ENCODE measurements around the gene PLEKHH2.

DNA sequence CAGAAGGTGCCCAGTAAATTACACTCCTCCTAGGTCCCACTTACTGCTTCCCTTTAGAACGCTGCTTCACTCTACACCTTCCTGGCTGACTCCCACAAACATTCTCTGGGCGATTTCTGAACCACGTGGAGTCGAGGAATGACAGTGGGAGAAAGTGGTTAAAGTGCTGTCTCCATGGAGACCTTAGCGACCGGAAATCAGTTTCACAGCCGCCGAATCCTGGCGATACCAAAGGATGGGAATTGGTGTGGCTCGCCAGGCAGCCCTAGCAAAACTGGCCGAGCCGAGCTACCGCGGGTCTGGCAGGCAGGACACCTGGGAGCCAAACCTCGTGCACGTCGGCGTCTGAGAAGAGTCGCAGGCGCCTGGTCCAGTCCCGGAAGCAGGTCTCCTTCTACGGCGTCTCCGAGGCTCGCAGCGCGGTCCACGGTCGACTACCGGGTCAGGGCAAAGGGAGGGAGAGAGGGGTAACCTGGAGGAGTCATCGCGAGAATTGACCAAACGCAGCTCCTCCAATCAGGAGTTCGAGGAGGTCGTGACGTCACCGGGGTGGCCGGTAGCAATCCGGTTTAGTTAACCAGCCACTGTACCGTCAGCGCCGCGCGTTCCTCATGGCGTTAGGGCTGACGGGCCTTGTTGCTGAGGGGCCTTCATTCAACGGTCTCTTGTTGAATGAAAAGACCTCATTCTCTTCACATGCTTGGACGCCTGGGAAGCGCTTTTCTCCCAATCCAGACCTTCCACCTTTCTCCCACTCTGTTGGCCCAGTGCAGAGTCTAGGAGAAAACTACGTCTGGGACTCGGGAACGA lies 41.3 kb upstream of the PLEKHH2 start, which contains the start of gene THADA:
- TF ChIP-seq, protein P1, sequence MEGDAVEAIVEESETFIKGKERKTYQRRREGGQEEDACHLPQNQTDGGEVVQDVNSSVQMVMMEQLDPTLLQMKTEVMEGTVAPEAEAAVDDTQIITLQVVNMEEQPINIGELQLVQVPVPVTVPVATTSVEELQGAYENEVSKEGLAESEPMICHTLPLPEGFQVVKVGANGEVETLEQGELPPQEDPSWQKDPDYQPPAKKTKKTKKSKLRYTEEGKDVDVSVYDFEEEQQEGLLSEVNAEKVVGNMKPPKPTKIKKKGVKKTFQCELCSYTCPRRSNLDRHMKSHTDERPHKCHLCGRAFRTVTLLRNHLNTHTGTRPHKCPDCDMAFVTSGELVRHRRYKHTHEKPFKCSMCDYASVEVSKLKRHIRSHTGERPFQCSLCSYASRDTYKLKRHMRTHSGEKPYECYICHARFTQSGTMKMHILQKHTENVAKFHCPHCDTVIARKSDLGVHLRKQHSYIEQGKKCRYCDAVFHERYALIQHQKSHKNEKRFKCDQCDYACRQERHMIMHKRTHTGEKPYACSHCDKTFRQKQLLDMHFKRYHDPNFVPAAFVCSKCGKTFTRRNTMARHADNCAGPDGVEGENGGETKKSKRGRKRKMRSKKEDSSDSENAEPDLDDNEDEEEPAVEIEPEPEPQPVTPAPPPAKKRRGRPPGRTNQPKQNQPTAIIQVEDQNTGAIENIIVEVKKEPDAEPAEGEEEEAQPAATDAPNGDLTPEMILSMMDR (IDR thresholded peaks at IDR 0.05) = no peak
- TF ChIP-seq POLR2A (IDR thresholded peaks at IDR 0.05) = peak; percentile 91 to 92

Measured in gastroesophageal sphincter (tissue), 3 donors.